Measurements from ENCODE around the gene TMEM8B. TPM values are rescaled to one million over a fixed set of nuclear protein-coding genes. Genes with fewer than 3 reads are reported as not detected.
A peak's percentile ranks its signal among the peaks of the same experiment; 100 is the strongest.

TMEM8B gene
- total and polyA plus RNA-seq, 2 donors from 2014 or later = 17.6 to 18.3 TPM

- peak; percentile 72 to 94 (median 82) for DNase-seq
- Histone ChIP-seq H3K36me3 (ENCODE audit: control insufficient read depth in 2 of 3, insufficient read depth in 3 of 3, low read length in 3 of 3) (peaks cover 0 to under 1% (median 0%) of the 10 kb centered on the region in 3 donors), H3K9ac (ENCODE audit: low read length in 3 of 3) (peak overlapping the region; percentile 37 to 87 (median 82)), H3K4me1 (ENCODE audit: control insufficient read depth in 2 of 3, insufficient read depth in 2 of 3, low read depth in 1 of 3, low read length in 3 of 3) (peaks cover 0 to 27% (median 17%) of the 10 kb centered on the region in 3 donors), H3K4me3 (ENCODE audit: low read length in 3 of 3) (peak overlapping the region; percentile 55 to 71 (median 65)), H3K27me3 (ENCODE audit: control insufficient read depth, insufficient read depth, low read length) (no peaks in the 10 kb centered on the region), H3K27ac (ENCODE audit: low read depth in 2 of 2, low read length in 2 of 2) (peak overlapping the region; percentile 98 to 99), H3K9me3 (ENCODE audit: control insufficient read depth in 2 of 3, insufficient read depth in 1 of 3, low read length in 3 of 3) (no peaks in the 10 kb centered on the region)
- peak; percentile 2 for TF ChIP-seq CTCF (IDR thresholded peaks at IDR 0.05; ENCODE audit: borderline replicate concordance, extremely low read depth, insufficient read depth)
- no peak for FAIRE-seq
- intact Hi-C loops (cut with DNase I) = no loop called here
Measured at GRCh38 chr9:35814106-35814840, 14.8 kb upstream of the TMEM8B start.

GRCh38 chr9:35814841-35815543 lies 14.0 kb upstream of the TMEM8B start, which contains the start of gene HINT2:
Gene HINT2 (minus strand): TSS chr9:35815042. CDS start chr9:35814979, 63 bp downstream.
- intact Hi-C loops (cut with DNase I) = no loop called here
- Histone ChIP-seq H3K27ac (ENCODE audit: low read depth in 2 of 2, low read length in 2 of 2) (peak within 1 kb of the TSS; percentile 98 to 99), H3K9ac (ENCODE audit: low read length in 3 of 3) (peak within 1 kb of the TSS; percentile 37 to 87 (median 82)), H3K4me1 (ENCODE audit: control insufficient read depth in 2 of 3, insufficient read depth in 2 of 3, low read depth in 1 of 3, low read length in 3 of 3) (peaks cover 0 to 27% (median 17%) of the 10 kb centered on the region in 3 donors), H3K9me3 (ENCODE audit: control insufficient read depth in 2 of 3, insufficient read depth in 1 of 3, low read length in 3 of 3) (no peaks in the 10 kb centered on the region), H3K36me3 (ENCODE audit: control insufficient read depth in 2 of 3, insufficient read depth in 3 of 3, low read length in 3 of 3) (no peaks in the 10 kb centered on the region), H3K4me3 (ENCODE audit: low read length in 3 of 3) (peak within 1 kb of the TSS; percentile 55 to 71 (median 65)), H3K27me3 (ENCODE audit: control insufficient read depth, insufficient read depth, low read length) (no peaks in the 10 kb centered on the region)
- TF ChIP-seq CTCF (IDR thresholded peaks at IDR 0.05; ENCODE audit: borderline replicate concordance, extremely low read depth, insufficient read depth) = no peak
- DNase-seq (peak; percentile 99), FAIRE-seq (peak; percentile 96)

GRCh38 chr9:35816708-35817107 lies 12.3 kb upstream of the TMEM8B start:
- H3K4me3 ChIP-seq (ENCODE audit: low read length in 3 of 3) = no peak overlapping the region
- TF ChIP-seq CTCF (IDR thresholded peaks at IDR 0.05; ENCODE audit: borderline replicate concordance, extremely low read depth, insufficient read depth) = no peak
- no peaks in the 10 kb centered on the region for H3K9me3 ChIP-seq (ENCODE audit: control insufficient read depth in 2 of 3, insufficient read depth in 1 of 3, low read length in 3 of 3)
- no peak overlapping the region for H3K9ac ChIP-seq (ENCODE audit: low read length in 3 of 3)
- no peaks in the 10 kb centered on the region for H3K27me3 ChIP-seq (ENCODE audit: control insufficient read depth, insufficient read depth, low read length)
- peaks cover 0 to 22% (median 17%) of the 10 kb centered on the region in 3 donors for H3K4me1 ChIP-seq (ENCODE audit: control insufficient read depth in 2 of 3, insufficient read depth in 2 of 3, low read depth in 1 of 3, low read length in 3 of 3)
- DNase-seq = no peak
- no peaks in the 10 kb centered on the region for H3K36me3 ChIP-seq (ENCODE audit: control insufficient read depth in 2 of 3, insufficient read depth in 3 of 3, low read length in 3 of 3)
- intact Hi-C loops (cut with DNase I) = no loop called here
- no peak for FAIRE-seq
- no peak overlapping the region for H3K27ac ChIP-seq (ENCODE audit: low read depth in 2 of 2, low read length in 2 of 2)

Data from kidney (tissue), 14 donors.